Prostate gland (tissue), 2 donors: ENCODE results near the gene ADPRH. TPM values are rescaled to one million over a fixed set of nuclear protein-coding genes. Genes with fewer than 3 reads are reported as not detected.

Experiments
- DNase-seq: peaks from one replicate; pipeline ENCODE4 v3.0.0-alpha.2; 2019; ENCODE audit warnings: low spot score
- H3K27ac ChIP-seq, 2 donors: fragments of 200-600 bp; sonication (generic); 2 replicates each; pipeline ENCODE4 v1.5.1; 2017 to 2019
- H3K27me3 ChIP-seq: fragments of 200-600 bp; sonication (generic); replicated peaks from 2 replicates; pipeline ENCODE4 v1.5.1; 2019; ENCODE audit not compliant: insufficient read depth
- H3K36me3 ChIP-seq, 2 donors: fragments of 200-600 bp; sonication (generic); 1 replicate in 1 of 2; 2 replicates in 1 of 2; pipeline versions ENCODE4 v1.5.1 to v1.8.1; 2017 to 2019
- H3K4me1 ChIP-seq: fragments of 200-600 bp; sonication (generic); replicated peaks from 2 replicates; pipeline ENCODE4 v1.5.1; 2019
- H3K4me3 ChIP-seq, 2 donors: fragments of 200-600 bp; sonication (generic); 2 replicates each; pipeline ENCODE4 v1.5.1; 2017 to 2019
- H3K9me3 ChIP-seq: fragments of 200-600 bp; sonication (generic); 2 replicates; pipeline ENCODE4 v1.5.1; 2017
- POLR2A ChIP-seq: fragments of 450-650 bp; IDR thresholded peaks from one replicate; pipeline ENCODE4 v1.6.1; 2016; ENCODE audit warnings: antibody characterized with exemption, mild to moderate bottlenecking
- POLR2AphosphoS5 ChIP-seq: sonication (generic); formaldehyde crosslinking; IDR thresholded peaks from one replicate; pipeline ENCODE4 v1.6.1; 2017; ENCODE audit warnings: antibody characterized with exemption
- WGBS: methylation state at CpG from one replicate; pipeline ENCODE4 v1.1.5; 2018; 5-methylcytosine and 5-hydroxymethylcytosine counted together
- intact Hi-C: fragments of 100-400 bp; cut with DNase I; formaldehyde crosslinking; loops from one replicate; pipeline ENCODE4 v1.14.2; 2022
- total RNA-seq, 2 donors: library from RNA; depleted of rRNA; stranded (reverse); fragments of >200 nt; gene quantifications; one replicate each; pipeline ENCODE4 v1.1.0, GENCODE V29; 2016
- TF ChIP-seq, protein P1 (sequence below), 4 experiments: fragments of 200-600 bp in 2 of 4; fragments of 450-650 bp in 2 of 4; sonication (generic) in 2 of 4; IDR thresholded peaks; 1 replicate in 3 of 4; 2 replicates in 1 of 4; pipeline ENCODE4 v1.5.1; 2016 to 2019; ENCODE audit warnings: antibody characterized with exemption in 4 of 4, mild to moderate bottlenecking in 2 of 4, moderate library complexity in 2 of 4

ADPRH gene
- total RNA-seq, 2 donors from 2014 or later: 8.2 to 14.8 TPM

DNA sequence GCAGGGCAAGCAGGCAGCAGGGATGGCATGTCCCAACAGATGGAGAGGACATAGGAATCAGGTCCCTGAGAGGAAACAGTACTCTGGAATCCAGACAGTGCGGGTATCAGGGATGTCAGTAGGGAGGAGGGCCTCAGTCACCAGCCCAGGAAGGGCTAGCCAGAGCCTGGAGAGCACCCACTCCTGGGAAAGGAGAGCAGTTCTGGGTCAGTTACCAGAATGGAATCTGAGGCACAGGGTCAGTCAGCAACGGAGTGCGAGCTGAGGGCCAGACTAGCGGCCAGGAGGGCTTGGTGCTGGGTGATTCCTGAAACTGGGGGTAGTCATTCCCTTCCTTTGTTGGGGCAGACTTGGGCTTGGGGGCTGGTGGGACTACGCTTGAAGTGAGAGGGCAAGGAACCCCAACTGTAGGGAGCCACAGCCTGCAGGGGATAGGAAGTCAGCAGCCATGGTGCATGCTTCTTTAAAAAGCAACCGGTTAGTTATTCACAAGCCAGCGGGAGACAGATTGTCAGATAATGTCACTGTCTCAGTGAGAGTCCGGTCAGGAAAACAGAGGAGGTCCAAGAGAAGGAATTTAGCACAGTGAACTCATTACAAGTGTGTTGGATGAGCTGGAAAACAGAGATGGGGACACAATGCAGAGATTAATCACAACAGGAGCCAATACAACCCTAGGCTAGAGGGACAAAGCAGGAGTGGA lies 46.3 kb downstream of the ADPRH start:
- H3K27ac ChIP-seq: no peak overlapping the region
- no peaks in the 10 kb centered on the region for H3K9me3 ChIP-seq
- H3K4me3 ChIP-seq: no peak overlapping the region
- H3K4me1 ChIP-seq: no peaks in the 10 kb centered on the region
- intact Hi-C loops: no loop called here
- H3K36me3 ChIP-seq: no peaks in the 10 kb centered on the region
- DNase-seq: no peak
- 58% methylated on average over 8 of the region's 8 CpGs for WGBS
- TF ChIP-seq, protein P1, sequence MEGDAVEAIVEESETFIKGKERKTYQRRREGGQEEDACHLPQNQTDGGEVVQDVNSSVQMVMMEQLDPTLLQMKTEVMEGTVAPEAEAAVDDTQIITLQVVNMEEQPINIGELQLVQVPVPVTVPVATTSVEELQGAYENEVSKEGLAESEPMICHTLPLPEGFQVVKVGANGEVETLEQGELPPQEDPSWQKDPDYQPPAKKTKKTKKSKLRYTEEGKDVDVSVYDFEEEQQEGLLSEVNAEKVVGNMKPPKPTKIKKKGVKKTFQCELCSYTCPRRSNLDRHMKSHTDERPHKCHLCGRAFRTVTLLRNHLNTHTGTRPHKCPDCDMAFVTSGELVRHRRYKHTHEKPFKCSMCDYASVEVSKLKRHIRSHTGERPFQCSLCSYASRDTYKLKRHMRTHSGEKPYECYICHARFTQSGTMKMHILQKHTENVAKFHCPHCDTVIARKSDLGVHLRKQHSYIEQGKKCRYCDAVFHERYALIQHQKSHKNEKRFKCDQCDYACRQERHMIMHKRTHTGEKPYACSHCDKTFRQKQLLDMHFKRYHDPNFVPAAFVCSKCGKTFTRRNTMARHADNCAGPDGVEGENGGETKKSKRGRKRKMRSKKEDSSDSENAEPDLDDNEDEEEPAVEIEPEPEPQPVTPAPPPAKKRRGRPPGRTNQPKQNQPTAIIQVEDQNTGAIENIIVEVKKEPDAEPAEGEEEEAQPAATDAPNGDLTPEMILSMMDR (IDR thresholded peaks at IDR 0.05): no peak
- no peak for TF ChIP-seq POLR2AphosphoS5
- H3K27me3 ChIP-seq: no peaks in the 10 kb centered on the region

GRCh38 chr3:119626196-119626595 lies 46.9 kb downstream of the ADPRH start:
- no peaks in the 10 kb centered on the region for H3K27me3 ChIP-seq
- TF ChIP-seq POLR2AphosphoS5 (no peak), POLR2A (no peak)
- TF ChIP-seq, protein P1 (IDR thresholded peaks at IDR 0.05): no peak
- no peak overlapping the region for H3K27ac ChIP-seq
- H3K9me3 ChIP-seq: no peaks in the 10 kb centered on the region
- intact Hi-C loops: no loop called here
- no peak overlapping the region for H3K4me3 ChIP-seq
- WGBS: 89% methylated on average over 1 of the region's 1 CpG
- no peaks in the 10 kb centered on the region for H3K36me3 ChIP-seq
- H3K4me1 ChIP-seq: no peaks in the 10 kb centered on the region
- no peak for DNase-seq

- H3K4me1 ChIP-seq: no peaks in the 10 kb centered on the region
- TF ChIP-seq POLR2A (no peak), POLR2AphosphoS5 (no peak)
- TF ChIP-seq, protein P1 (IDR thresholded peaks at IDR 0.05): no peak
- no peaks in the 10 kb centered on the region for H3K27me3 ChIP-seq
- intact Hi-C loops: no loop called here
- H3K36me3 ChIP-seq: no peaks in the 10 kb centered on the region
- H3K9me3 ChIP-seq: no peaks in the 10 kb centered on the region
- H3K27ac ChIP-seq: no peak overlapping the region
- no peak overlapping the region for H3K4me3 ChIP-seq
- 62% methylated on average over 8 of the region's 8 CpGs for WGBS
- no peak for DNase-seq
These were observed 48.2 kb downstream of the ADPRH start for GRCh38 chr3:119627461-119627860.

- Histone ChIP-seq H3K27ac (no peak overlapping the region), H3K27me3 (no peaks in the 10 kb centered on the region), H3K36me3 (no peaks in the 10 kb centered on the region), H3K4me1 (no peaks in the 10 kb centered on the region), H3K4me3 (no peak overlapping the region), H3K9me3 (no peaks in the 10 kb centered on the region)
- intact Hi-C loops: no loop called here
- TF ChIP-seq, protein P1 (IDR thresholded peaks at IDR 0.05): no peak
- no peak for TF ChIP-seq POLR2AphosphoS5
- no peak for TF ChIP-seq POLR2A
- no peak for DNase-seq
- 91% methylated on average over 4 of the region's 4 CpGs for WGBS
These were observed 49.1 kb downstream of the ADPRH start for GRCh38 chr3:119628390-119628789.

- Histone ChIP-seq H3K27ac (no peak overlapping the region), H3K4me3 (no peak overlapping the region), H3K4me1 (no peaks in the 10 kb centered on the region), H3K27me3 (no peaks in the 10 kb centered on the region), H3K36me3 (no peaks in the 10 kb centered on the region), H3K9me3 (no peaks in the 10 kb centered on the region)
- DNase-seq: no peak
- WGBS: 33% methylated on average over 1 of the region's 1 CpG
- TF ChIP-seq POLR2AphosphoS5 (no peak), POLR2A (no peak)
- TF ChIP-seq, protein P1 (IDR thresholded peaks at IDR 0.05): no peak
- intact Hi-C loops: no loop called here
These were observed 49.6 kb downstream of the ADPRH start for GRCh38 chr3:119628816-119629445.
